K562 (cell line): Measurements from ENCODE around the gene USP20. TPM values are rescaled to one million over a fixed set of nuclear protein-coding genes. Genes with fewer than 3 reads are reported as not detected.

Source experiments
- COPS2 ChIP-seq: fragments of 450-650 bp; conservative IDR thresholded peaks from 2 replicates; pipeline ENCODE4 v1.6.1; 2016; ENCODE audit warnings: mild to moderate bottlenecking, moderate library complexity
- MECOM ChIP-seq: fragments of 250-450 bp; sonication (Bioruptor Pico); IDR thresholded peaks from 2 replicates; pipeline ENCODE4 v1.8.0; 2022; ENCODE audit warnings: inconsistent platforms
- PTRF ChIP-seq: fragments of 450-650 bp; IDR thresholded peaks from 2 replicates; pipeline ENCODE4 v1.6.1; 2016; ENCODE audit warnings: mild to moderate bottlenecking, missing genetic modification characterization, missing compliant biosample characterization
- RERE ChIP-seq: sonication (generic); formaldehyde crosslinking; IDR thresholded peaks from 2 replicates; pipeline ENCODE4 v1.8.0; 2023; ENCODE audit warnings: missing genetic modification reagents, mild to moderate bottlenecking, borderline replicate concordance
- RFX7 ChIP-seq: fragments of 250-450 bp; sonication (Bioruptor Pico); IDR thresholded peaks from 2 replicates; pipeline ENCODE4 v1.5.1; 2021; ENCODE audit warnings: mild to moderate bottlenecking
- SMAD3 ChIP-seq: fragments of 450-650 bp; formaldehyde crosslinking; conservative IDR thresholded peaks from 2 replicates; pipeline ENCODE4 v1.4.0; 2020; ENCODE audit warnings: mild to moderate bottlenecking
- ZBTB17 ChIP-seq: fragments of 450-650 bp; formaldehyde crosslinking; IDR thresholded peaks from 2 replicates; pipeline ENCODE4 v1.4.0; 2020; ENCODE audit warnings: mild to moderate bottlenecking
- ZBTB2 ChIP-seq: fragments of 450-650 bp; IDR thresholded peaks from 2 replicates; pipeline ENCODE4 v1.6.1; 2016; ENCODE audit warnings: antibody characterized with exemption
- ZNF165 ChIP-seq: fragments of 250-450 bp; sonication (Bioruptor Pico); IDR thresholded peaks from 2 replicates; pipeline ENCODE4 v1.4.0; 2020; ENCODE audit warnings: borderline replicate concordance
- ZNF644 ChIP-seq: fragments of 200-800 bp; sonication (Bioruptor generic); IDR thresholded peaks from 2 replicates; pipeline ENCODE4 v1.6.1; 2016; ENCODE audit warnings: low read depth, missing genetic modification characterization, missing compliant biosample characterization
- ZNF778 ChIP-seq: fragments of 450-650 bp; formaldehyde crosslinking; IDR thresholded peaks from 2 replicates; pipeline ENCODE4 v1.4.0; 2020; ENCODE audit warnings: mild to moderate bottlenecking, moderate library complexity
- polyA plus RNA-seq, 8 experiments: library from polyadenylated mRNA; depleted of rRNA in 4 of 8; stranded (reverse) in 5 of 8; unstranded in 3 of 8; fragments of >200 nt; fragmentation: Nextera tagmentation in 2 of 8; fragmentation: Illumina TruSeq in 1 of 8; extraction: Ambion mirVana in 2 of 8; extraction: Trizol in 1 of 8; gene quantifications; 2 replicates each; pipeline versions ENCODE4 v1.2.1 to v1.2.3, GENCODE V29; 2011 to 2014; ENCODE audit warnings: inconsistent platforms in 1 of 8, missing spikeins in 1 of 8
- total RNA-seq, 7 experiments: library from RNA; depleted of rRNA in 6 of 7; stranded (reverse); fragments of >200 nt in 6 of 7; fragmentation: Illumina TruSeq in 2 of 7; extraction: Trizol in 2 of 7; gene quantifications; 2 replicates each; pipeline versions ENCODE4 v1.2.1 to v1.2.3, GENCODE V29; 2011 to 2021; ENCODE audit warnings: low replicate concordance in 1 of 7
- TF ChIP-seq, protein P1 (sequence below), 3 experiments: IDR thresholded peaks in 2 of 3; conservative IDR thresholded peaks in 1 of 3; 2 replicates each; pipeline ENCODE4 v1.5.1; 2011 to 2012; ENCODE audit warnings: low read length in 3 of 3, mild to moderate bottlenecking in 3 of 3, control low read depth in 2 of 3, improper control_type of control experiment in 1 of 3, inconsistent platforms in 1 of 3, low read depth in 1 of 3, mixed read lengths in 1 of 3, moderate library complexity in 1 of 3; ENCODE audit not compliant: insufficient read depth in 2 of 3
- TF ChIP-seq, protein P2 (sequence below): fragments of 250-450 bp; sonication (Bioruptor Pico); IDR thresholded peaks from 2 replicates; pipeline ENCODE4 v1.5.0; 2020; ENCODE audit warnings: mild to moderate bottlenecking, borderline replicate concordance
- TF ChIP-seq, protein P3 (sequence below): fragments of 450-650 bp; IDR thresholded peaks from one replicate; pipeline ENCODE4 v1.6.1; 2018; ENCODE audit warnings: mild to moderate bottlenecking, moderate library complexity; ENCODE audit not compliant: partially characterized antibody

Gene USP20
- total and polyA plus RNA-seq, 9 of the 15 experiments (the other 6 are each of a cell fraction or from before 2014, with no cell fraction given), result 1.9 to 136 (median 49.1) TPM

DNA sequence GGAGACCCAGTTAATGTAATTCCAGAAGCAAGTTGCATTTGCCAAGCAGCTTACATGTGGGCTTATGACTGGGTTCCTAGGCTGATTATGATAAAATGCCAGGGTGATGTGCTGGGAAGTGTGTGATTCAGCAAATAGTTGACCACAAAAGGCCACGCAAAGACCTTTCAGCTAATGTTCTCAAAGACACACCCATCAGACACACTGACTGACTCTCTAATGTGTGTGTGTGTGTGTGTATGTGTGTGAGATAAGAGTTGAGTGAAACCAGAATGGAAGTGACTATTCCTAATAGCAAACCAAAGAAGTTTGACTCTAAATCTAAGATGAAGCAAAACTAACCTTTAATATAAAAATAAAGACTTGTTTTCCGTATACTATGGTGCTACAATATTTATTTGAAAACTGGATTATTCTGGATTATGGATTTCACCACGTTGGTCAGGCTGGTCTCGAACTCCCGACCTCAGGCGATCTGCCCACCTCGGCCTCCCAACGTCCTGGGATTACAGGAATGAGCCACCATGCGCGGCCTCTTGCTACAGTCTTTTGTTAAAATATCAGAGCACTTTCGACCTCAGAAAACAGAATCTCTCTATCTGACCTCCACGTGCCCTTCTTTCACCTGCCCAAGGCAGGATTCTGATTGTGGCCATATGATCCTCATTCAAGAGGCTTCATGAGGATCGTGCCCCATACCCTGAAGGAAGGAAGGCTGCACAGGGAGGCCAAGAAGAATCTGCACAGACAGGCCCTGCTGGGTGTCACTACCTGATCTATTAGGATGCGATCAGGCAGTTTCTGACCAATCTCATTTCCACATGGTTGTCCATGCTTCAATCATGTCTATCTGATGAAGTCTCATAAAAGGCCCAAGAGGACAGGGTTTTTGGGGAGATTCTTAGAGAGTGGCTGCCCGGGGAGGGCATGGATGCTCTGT lies 75.6 kb downstream of the USP20 start (continued):
- peak; percentile 83 for TF ChIP-seq ZBTB2
- no peak for TF ChIP-seq COPS2
- TF ChIP-seq MECOM (CRISPR knock-in tag), result no peak
- TF ChIP-seq RERE (CRISPR knock-in tag), result no peak
- TF ChIP-seq, protein P1, sequence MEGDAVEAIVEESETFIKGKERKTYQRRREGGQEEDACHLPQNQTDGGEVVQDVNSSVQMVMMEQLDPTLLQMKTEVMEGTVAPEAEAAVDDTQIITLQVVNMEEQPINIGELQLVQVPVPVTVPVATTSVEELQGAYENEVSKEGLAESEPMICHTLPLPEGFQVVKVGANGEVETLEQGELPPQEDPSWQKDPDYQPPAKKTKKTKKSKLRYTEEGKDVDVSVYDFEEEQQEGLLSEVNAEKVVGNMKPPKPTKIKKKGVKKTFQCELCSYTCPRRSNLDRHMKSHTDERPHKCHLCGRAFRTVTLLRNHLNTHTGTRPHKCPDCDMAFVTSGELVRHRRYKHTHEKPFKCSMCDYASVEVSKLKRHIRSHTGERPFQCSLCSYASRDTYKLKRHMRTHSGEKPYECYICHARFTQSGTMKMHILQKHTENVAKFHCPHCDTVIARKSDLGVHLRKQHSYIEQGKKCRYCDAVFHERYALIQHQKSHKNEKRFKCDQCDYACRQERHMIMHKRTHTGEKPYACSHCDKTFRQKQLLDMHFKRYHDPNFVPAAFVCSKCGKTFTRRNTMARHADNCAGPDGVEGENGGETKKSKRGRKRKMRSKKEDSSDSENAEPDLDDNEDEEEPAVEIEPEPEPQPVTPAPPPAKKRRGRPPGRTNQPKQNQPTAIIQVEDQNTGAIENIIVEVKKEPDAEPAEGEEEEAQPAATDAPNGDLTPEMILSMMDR (IDR thresholded peaks at IDR 0.05 in 2 of 3, conservative IDR thresholded peaks at IDR 0.05 in 1 of 3; ENCODE audit: insufficient read depth in 2 of 3, low read depth in 1 of 3, low read length in 3 of 3), result no peak
- no peak for TF ChIP-seq PTRF
- TF ChIP-seq SMAD3 (CRISPR knock-in tag), result no peak
- TF ChIP-seq ZNF165 (CRISPR knock-in tag), result no peak
- TF ChIP-seq, protein P2, sequence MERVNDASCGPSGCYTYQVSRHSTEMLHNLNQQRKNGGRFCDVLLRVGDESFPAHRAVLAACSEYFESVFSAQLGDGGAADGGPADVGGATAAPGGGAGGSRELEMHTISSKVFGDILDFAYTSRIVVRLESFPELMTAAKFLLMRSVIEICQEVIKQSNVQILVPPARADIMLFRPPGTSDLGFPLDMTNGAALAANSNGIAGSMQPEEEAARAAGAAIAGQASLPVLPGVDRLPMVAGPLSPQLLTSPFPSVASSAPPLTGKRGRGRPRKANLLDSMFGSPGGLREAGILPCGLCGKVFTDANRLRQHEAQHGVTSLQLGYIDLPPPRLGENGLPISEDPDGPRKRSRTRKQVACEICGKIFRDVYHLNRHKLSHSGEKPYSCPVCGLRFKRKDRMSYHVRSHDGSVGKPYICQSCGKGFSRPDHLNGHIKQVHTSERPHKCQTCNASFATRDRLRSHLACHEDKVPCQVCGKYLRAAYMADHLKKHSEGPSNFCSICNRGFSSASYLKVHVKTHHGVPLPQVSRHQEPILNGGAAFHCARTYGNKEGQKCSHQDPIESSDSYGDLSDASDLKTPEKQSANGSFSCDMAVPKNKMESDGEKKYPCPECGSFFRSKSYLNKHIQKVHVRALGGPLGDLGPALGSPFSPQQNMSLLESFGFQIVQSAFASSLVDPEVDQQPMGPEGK (CRISPR knock-in tag), result no peak
- TF ChIP-seq ZNF644 (tag), result 0 out of 2 replicates have a peak, but pooled peaks have one; percentile 40
- no peak for TF ChIP-seq ZNF778 (CRISPR knock-in tag)
- TF ChIP-seq, protein P3, sequence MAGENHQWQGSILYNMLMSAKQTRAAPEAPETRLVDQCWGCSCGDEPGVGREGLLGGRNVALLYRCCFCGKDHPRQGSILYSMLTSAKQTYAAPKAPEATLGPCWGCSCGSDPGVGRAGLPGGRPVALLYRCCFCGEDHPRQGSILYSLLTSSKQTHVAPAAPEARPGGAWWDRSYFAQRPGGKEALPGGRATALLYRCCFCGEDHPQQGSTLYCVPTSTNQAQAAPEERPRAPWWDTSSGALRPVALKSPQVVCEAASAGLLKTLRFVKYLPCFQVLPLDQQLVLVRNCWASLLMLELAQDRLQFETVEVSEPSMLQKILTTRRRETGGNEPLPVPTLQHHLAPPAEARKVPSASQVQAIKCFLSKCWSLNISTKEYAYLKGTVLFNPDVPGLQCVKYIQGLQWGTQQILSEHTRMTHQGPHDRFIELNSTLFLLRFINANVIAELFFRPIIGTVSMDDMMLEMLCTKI, result no peak
- no peak for TF ChIP-seq ZBTB17
- TF ChIP-seq RFX7 (CRISPR knock-in tag), result no peak
